ENCODE data around the gene TRMT6.

- TF ChIP-seq CTCF (IDR thresholded peaks at IDR 0.05; ENCODE audit: low read depth, low read length, missing input control) (no peak), ZBTB33 (IDR thresholded peaks at IDR 0.05) (no peak), MAX (IDR thresholded peaks at IDR 0.05) (no peak), TAF1 (conservative IDR thresholded peaks at IDR 0.05) (no peak), RAD21 (IDR thresholded peaks at IDR 0.05) (no peak), JUND (IDR thresholded peaks at IDR 0.05) (no peak), SP1 (IDR thresholded peaks at IDR 0.05) (no peak), REST (IDR thresholded peaks at IDR 0.05) (no peak)
These were observed 37.2 kb downstream of the TRMT6 start for GRCh38 chr20:5913166-5913565.
